HFFc6 (cell line): Measurements from ENCODE around the gene INSM2. TPM values are rescaled to one million over a fixed set of nuclear protein-coding genes. Genes with fewer than 3 reads are reported as not detected.

Experiments
- DNase-seq: peaks from one replicate; pipeline ENCODE4 v3.0.0-alpha.2; 2018
- H3K27ac Mint-ChIP-seq: 2 replicates; pipeline ENCODE4 v1.8.0; 2020; ENCODE audit warnings: mild to moderate bottlenecking, mixed read lengths
- H3K27me3 Mint-ChIP-seq: 2 replicates; pipeline ENCODE4 v1.8.0; 2021; ENCODE audit warnings: mild to moderate bottlenecking, moderate library complexity, mixed read lengths; ENCODE audit not compliant: insufficient read depth
- H3K36me3 Mint-ChIP-seq: 2 replicates; pipeline ENCODE4 v1.8.0; 2021; ENCODE audit warnings: low read depth, mixed read lengths
- H3K4me1 Mint-ChIP-seq: 2 replicates; pipeline ENCODE4 v1.8.0; 2020; ENCODE audit warnings: low read depth, mixed read lengths
- H3K4me3 Mint-ChIP-seq: 2 replicates; pipeline ENCODE4 v1.8.0; 2020; ENCODE audit warnings: mild to moderate bottlenecking, moderate library complexity, mixed read lengths
- H3K9me3 Mint-ChIP-seq: 2 replicates; pipeline ENCODE4 v1.8.0; 2020; ENCODE audit warnings: mild to moderate bottlenecking, mixed read lengths
- total RNA-seq, 6 experiments: library from RNA; stranded (reverse); fragmentation: NEBNext Ultra II Directional; extraction: Animal tissue kit (Norgen Biotek cat#: 25700); gene quantifications; 2 replicates in 1 of 6; 3 replicates in 5 of 6; pipeline ENCODE4 v1.2.3, GENCODE V29; 2021
- TF ChIP-seq, protein P1 (sequence below): fragments of 200-600 bp; sonication (generic); IDR thresholded peaks from 2 replicates; pipeline ENCODE4 v1.5.0; 2021; ENCODE audit warnings: antibody characterized with exemption, mild to moderate bottlenecking

The INSM2 gene
- total RNA-seq, 6 experiments from 2014 or later, result not detected

GRCh38 chr14:35565871-35566464 is 32.0 kb downstream of the INSM2 start:
- no peaks in the 10 kb centered on the region for H3K27me3 Mint-ChIP-seq
- no peaks in the 10 kb centered on the region for H3K36me3 Mint-ChIP-seq
- DNase-seq, result no peak
- H3K4me3 Mint-ChIP-seq, result no peak overlapping the region
- H3K27ac Mint-ChIP-seq, result no peak overlapping the region
- TF ChIP-seq, protein P1, sequence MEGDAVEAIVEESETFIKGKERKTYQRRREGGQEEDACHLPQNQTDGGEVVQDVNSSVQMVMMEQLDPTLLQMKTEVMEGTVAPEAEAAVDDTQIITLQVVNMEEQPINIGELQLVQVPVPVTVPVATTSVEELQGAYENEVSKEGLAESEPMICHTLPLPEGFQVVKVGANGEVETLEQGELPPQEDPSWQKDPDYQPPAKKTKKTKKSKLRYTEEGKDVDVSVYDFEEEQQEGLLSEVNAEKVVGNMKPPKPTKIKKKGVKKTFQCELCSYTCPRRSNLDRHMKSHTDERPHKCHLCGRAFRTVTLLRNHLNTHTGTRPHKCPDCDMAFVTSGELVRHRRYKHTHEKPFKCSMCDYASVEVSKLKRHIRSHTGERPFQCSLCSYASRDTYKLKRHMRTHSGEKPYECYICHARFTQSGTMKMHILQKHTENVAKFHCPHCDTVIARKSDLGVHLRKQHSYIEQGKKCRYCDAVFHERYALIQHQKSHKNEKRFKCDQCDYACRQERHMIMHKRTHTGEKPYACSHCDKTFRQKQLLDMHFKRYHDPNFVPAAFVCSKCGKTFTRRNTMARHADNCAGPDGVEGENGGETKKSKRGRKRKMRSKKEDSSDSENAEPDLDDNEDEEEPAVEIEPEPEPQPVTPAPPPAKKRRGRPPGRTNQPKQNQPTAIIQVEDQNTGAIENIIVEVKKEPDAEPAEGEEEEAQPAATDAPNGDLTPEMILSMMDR, result no peak
- H3K9me3 Mint-ChIP-seq, result no peaks in the 10 kb centered on the region
- H3K4me1 Mint-ChIP-seq, result no peaks in the 10 kb centered on the region

GRCh38 chr14:35571598-35571997 is 37.6 kb downstream of the INSM2 start:
- no peaks in the 10 kb centered on the region for H3K27me3 Mint-ChIP-seq
- no peaks in the 10 kb centered on the region for H3K36me3 Mint-ChIP-seq
- no peaks in the 10 kb centered on the region for H3K4me1 Mint-ChIP-seq
- no peak for DNase-seq
- H3K9me3 Mint-ChIP-seq, result no peaks in the 10 kb centered on the region
- H3K4me3 Mint-ChIP-seq, result no peak overlapping the region
- TF ChIP-seq, protein P1, result no peak
- no peak overlapping the region for H3K27ac Mint-ChIP-seq

DNA sequence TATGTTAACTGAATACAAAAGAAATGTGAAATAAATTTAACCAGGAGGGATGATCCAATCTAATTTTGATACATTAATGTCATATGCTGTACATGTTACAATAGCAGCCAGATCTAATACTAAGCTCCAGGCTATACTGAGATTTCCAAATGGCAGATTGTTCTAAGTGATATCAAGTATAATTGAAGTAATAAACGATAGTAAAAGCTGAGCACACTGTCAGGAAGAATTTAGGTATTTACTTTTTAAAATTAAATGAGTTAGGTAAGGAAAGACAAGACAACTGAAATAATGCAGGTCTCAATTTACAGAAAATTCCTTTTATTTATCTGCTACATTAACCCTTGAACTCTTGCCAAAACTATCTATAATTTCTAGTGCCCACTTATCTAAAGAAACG is 39.9 kb downstream of the INSM2 start:
- no peaks in the 10 kb centered on the region for H3K36me3 Mint-ChIP-seq
- H3K4me3 Mint-ChIP-seq, result no peak overlapping the region

DNA sequence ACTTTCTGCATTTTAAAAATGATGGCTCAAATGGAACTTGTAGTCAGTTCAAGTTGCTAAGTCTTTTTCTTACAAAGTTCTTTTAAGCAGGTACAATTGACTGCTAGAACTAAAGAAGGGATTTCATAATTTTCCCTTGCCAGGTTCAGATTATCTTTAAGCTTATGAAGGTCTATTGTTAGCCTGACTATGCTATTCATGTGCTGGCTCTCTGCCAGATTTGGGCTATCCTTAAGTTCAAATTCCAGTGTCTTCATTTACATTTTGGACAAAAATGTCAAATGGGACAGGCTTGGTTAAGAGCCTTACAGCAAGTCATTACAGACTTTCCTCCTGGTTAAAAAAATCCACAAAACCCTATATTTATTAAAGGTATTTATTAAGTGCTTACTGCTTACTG is 42.3 kb downstream of the INSM2 start:
- H3K4me3 Mint-ChIP-seq, result no peak overlapping the region
- no peak for DNase-seq
- no peaks in the 10 kb centered on the region for H3K9me3 Mint-ChIP-seq
- no peaks in the 10 kb centered on the region for H3K27me3 Mint-ChIP-seq
- H3K36me3 Mint-ChIP-seq, result no peaks in the 10 kb centered on the region
- no peaks in the 10 kb centered on the region for H3K4me1 Mint-ChIP-seq
- H3K27ac Mint-ChIP-seq, result no peak overlapping the region
- TF ChIP-seq, protein P1, result no peak

More for the DNA sequence above, 39.9 kb downstream of the INSM2 start:
- Mint-ChIP-seq H3K27me3 (no peaks in the 10 kb centered on the region), H3K9me3 (no peaks in the 10 kb centered on the region), H3K4me1 (no peaks in the 10 kb centered on the region), H3K27ac (no peak overlapping the region)
- TF ChIP-seq, protein P1, result no peak
- DNase-seq, result no peak

DNA sequence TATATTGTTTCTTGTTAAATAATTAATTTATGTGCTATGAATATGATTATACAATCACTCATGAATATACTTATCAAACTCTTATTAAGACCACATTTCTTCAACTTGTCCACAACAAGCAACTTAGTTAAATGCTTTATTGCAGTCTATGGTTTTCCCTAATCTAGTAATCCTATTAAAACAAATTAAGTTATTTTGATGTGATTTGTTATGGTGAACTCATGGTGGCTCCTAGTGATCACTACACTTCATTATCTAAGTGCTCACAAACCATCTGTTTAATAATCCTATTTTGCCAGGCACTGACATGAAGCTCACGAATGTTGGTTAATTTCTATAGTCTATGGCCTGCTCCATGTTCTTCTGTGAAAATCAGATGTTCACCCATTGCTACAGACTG is 42.9 kb downstream of the INSM2 start:
- Mint-ChIP-seq H3K4me1 (no peaks in the 10 kb centered on the region), H3K27ac (no peak overlapping the region), H3K27me3 (no peaks in the 10 kb centered on the region), H3K4me3 (no peak overlapping the region), H3K9me3 (no peaks in the 10 kb centered on the region), H3K36me3 (no peaks in the 10 kb centered on the region)
- DNase-seq, result no peak
- TF ChIP-seq, protein P1, result no peak

GRCh38 chr14:35578135-35578534 is 44.2 kb downstream of the INSM2 start:
- H3K9me3 Mint-ChIP-seq, result no peaks in the 10 kb centered on the region
- no peaks in the 10 kb centered on the region for H3K36me3 Mint-ChIP-seq
- no peak for DNase-seq
- H3K27me3 Mint-ChIP-seq, result no peaks in the 10 kb centered on the region
- TF ChIP-seq, protein P1, result no peak
- H3K4me3 Mint-ChIP-seq, result no peak overlapping the region
- H3K4me1 Mint-ChIP-seq, result no peaks in the 10 kb centered on the region
- no peak overlapping the region for H3K27ac Mint-ChIP-seq
